Measurements from ENCODE around the gene MOK. TPM values are rescaled to one million over a fixed set of nuclear protein-coding genes. Genes with fewer than 3 reads are reported as not detected.

MOK gene
- total RNA-seq, 1 experiment from 2014 or later, result 2.8 TPM

DNA sequence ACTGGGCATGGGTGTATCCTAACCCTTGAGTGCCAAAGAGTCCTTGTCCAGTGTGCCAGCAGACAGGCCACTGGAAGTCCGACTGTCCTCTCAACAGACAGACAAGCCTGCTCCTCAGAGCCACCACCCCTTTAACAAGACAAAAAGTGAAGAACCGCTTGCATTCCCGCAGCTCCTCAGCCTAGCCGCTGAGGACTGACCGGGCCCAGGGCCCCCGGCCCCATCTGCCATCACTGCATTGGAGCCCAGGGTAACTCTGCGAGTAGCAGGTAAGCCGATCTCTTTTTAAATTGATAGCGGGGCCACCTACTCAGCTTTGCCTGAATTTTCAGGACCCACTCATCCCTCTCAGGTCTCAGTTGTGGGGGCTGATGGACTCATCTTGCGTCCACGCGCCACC is 68.9 kb downstream of the MOK start:
- peak overlapping the region; percentile 15 for H3K18ac ChIP-seq (ENCODE audit: insufficient read length, low read depth, low read length)
- H3K27ac ChIP-seq (ENCODE audit: insufficient read length, low read depth, low read length), result no peak overlapping the region
- no peak overlapping the region for H3K23ac ChIP-seq (ENCODE audit: insufficient read length, low read depth, low read length)
- no peak for DNase-seq
- no peak overlapping the region for H3K9ac ChIP-seq (ENCODE audit: extremely low read depth, insufficient read length, low read length)
- no peak overlapping the region for H4K8ac ChIP-seq (replicated peaks; ENCODE audit: insufficient read length, low read depth, low read length)
- H3K4me2 ChIP-seq (ENCODE audit: insufficient read depth, insufficient read length, low read length), result no peak overlapping the region
- H3K27me3 Mint-ChIP-seq (ENCODE audit: low read depth), result no peaks in the 10 kb centered on the region; the same call in 1 of the 2 replicates
- no peaks in the 10 kb centered on the region for H4K20me1 ChIP-seq (ENCODE audit: control insufficient read depth, insufficient read depth, insufficient read length)
- no peaks in the 10 kb centered on the region for H3K4me1 Mint-ChIP-seq
- H3K27me3 ChIP-seq (ENCODE audit: insufficient read depth, low read length), result no peaks in the 10 kb centered on the region
- H3K79me2 ChIP-seq (ENCODE audit: insufficient read depth, low read length), result no peaks in the 10 kb centered on the region
- H3K56ac ChIP-seq (ENCODE audit: insufficient read length, low read depth, low read length), result no peak overlapping the region
- no peaks in the 10 kb centered on the region for H3K23me2 ChIP-seq (ENCODE audit: insufficient read length, low read depth, low read length, poor library complexity, severe bottlenecking)
- H3K14ac ChIP-seq (ENCODE audit: insufficient read depth, low read length), result no peak overlapping the region; the same call in 1 of the 2 replicates
- H3K4ac ChIP-seq (ENCODE audit: low read depth, low read length), result no peak overlapping the region
- no peaks in the 10 kb centered on the region; a peak in 4 of 5 replicates for H3K9me3 Mint-ChIP-seq
- no peak overlapping the region for H2BK15ac ChIP-seq (ENCODE audit: low read depth, low read length)
- peaks cover 0 to 7% (median 0%) of the 10 kb centered on the region in 3 experiments; a peak in 3 of 7 replicates for H3K36me3 Mint-ChIP-seq (ENCODE audit: insufficient read depth in 1 of 3, low read depth in 3 of 3)
- H2BK5ac ChIP-seq (ENCODE audit: insufficient read length, low read length), result no peak overlapping the region
- H3T11ph ChIP-seq (ENCODE audit: low read length), result no peak overlapping the region
- TF ChIP-seq, protein P1, sequence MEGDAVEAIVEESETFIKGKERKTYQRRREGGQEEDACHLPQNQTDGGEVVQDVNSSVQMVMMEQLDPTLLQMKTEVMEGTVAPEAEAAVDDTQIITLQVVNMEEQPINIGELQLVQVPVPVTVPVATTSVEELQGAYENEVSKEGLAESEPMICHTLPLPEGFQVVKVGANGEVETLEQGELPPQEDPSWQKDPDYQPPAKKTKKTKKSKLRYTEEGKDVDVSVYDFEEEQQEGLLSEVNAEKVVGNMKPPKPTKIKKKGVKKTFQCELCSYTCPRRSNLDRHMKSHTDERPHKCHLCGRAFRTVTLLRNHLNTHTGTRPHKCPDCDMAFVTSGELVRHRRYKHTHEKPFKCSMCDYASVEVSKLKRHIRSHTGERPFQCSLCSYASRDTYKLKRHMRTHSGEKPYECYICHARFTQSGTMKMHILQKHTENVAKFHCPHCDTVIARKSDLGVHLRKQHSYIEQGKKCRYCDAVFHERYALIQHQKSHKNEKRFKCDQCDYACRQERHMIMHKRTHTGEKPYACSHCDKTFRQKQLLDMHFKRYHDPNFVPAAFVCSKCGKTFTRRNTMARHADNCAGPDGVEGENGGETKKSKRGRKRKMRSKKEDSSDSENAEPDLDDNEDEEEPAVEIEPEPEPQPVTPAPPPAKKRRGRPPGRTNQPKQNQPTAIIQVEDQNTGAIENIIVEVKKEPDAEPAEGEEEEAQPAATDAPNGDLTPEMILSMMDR (conservative IDR thresholded peaks at IDR 0.05), result no peak
- no peaks in the 10 kb centered on the region for H3K79me1 ChIP-seq (ENCODE audit: insufficient read depth, low read depth, low read length, poor library complexity, severe bottlenecking)
- H3K27ac Mint-ChIP-seq, result no peak overlapping the region
- no peaks in the 10 kb centered on the region for H3K9me3 ChIP-seq (ENCODE audit: control insufficient read depth, low read depth, low read length)
- WGBS (ENCODE audit: extremely low coverage, insufficient read length, low lambda C conversion rate), result no CpG with 5 or more reads among the region's 12 CpGs
- no peak overlapping the region for H2AK5ac ChIP-seq (ENCODE audit: insufficient read length, low read length)
- no peak overlapping the region for H4K5ac ChIP-seq (ENCODE audit: insufficient read length, low read depth, low read length)
- no peak overlapping the region for H2BK20ac ChIP-seq (ENCODE audit: low read depth, low read length, poor library complexity, severe bottlenecking)
- no peak overlapping the region for H2BK12ac ChIP-seq (ENCODE audit: insufficient read length, low read depth, low read length)
- no peak overlapping the region for H3K4me3 Mint-ChIP-seq
- no peak overlapping the region for H2AFZ ChIP-seq (ENCODE audit: low read length)
- H2BK120ac ChIP-seq (ENCODE audit: low read depth, low read length, poor library complexity, severe bottlenecking), result no peak overlapping the region
- no peaks in the 10 kb centered on the region for H3K4me1 ChIP-seq (ENCODE audit: insufficient read depth, low read length)
- H4K91ac ChIP-seq (ENCODE audit: insufficient read length, low read depth, low read length), result no peak overlapping the region

All from H9 (cell line).